HCT116 (cell line): Measurements from ENCODE around the gene GAMT.

Experiments
- CTCF ChIP-seq, 3 experiments: fragments of 200-600 bp in 1 of 3; sonication (generic) in 1 of 3; IDR thresholded peaks in 2 of 3; conservative IDR thresholded peaks in 1 of 3; 2 replicates each; pipeline ENCODE4 v1.5.1; 2012 to 2017; ENCODE audit warnings: low read depth in 2 of 3, low read length in 2 of 3, antibody characterized with exemption in 1 of 3, borderline replicate concordance in 1 of 3, control low read depth in 1 of 3, mild to moderate bottlenecking in 1 of 3, mixed read lengths in 1 of 3, mixed run types in 1 of 3, moderate library complexity in 1 of 3; ENCODE audit not compliant: insufficient read depth in 1 of 3
- EGR1 ChIP-seq: IDR thresholded peaks from 2 replicates; pipeline ENCODE4 v1.6.1; 2012; ENCODE audit warnings: low read depth
- EZH2 ChIP-seq: fragments of 200-600 bp; sonication (generic); IDR thresholded peaks from 2 replicates; pipeline ENCODE4 v1.6.1; 2017; ENCODE audit warnings: antibody characterized with exemption, mixed run types
- POLR2A ChIP-seq: IDR thresholded peaks from 2 replicates; pipeline ENCODE4 v1.7.0; 2011; ENCODE audit warnings: borderline replicate concordance; ENCODE audit not compliant: insufficient read depth, insufficient read length; ENCODE audit errors: extremely low read depth
- POLR2AphosphoS5 ChIP-seq: IDR thresholded peaks from 2 replicates; pipeline ENCODE4 v1.6.1; 2011; ENCODE audit warnings: mild to moderate bottlenecking, low read depth, low read length, moderate library complexity
- SP1 ChIP-seq: IDR thresholded peaks from 2 replicates; pipeline ENCODE4 v1.6.1; 2012; ENCODE audit warnings: low read depth
- SRF ChIP-seq: IDR thresholded peaks from 2 replicates; pipeline ENCODE4 v1.6.1; 2012; ENCODE audit warnings: low read depth
- TCF7L2 ChIP-seq: IDR thresholded peaks from 2 replicates; pipeline ENCODE4 v1.7.0; 2011; ENCODE audit warnings: borderline replicate concordance, inconsistent platforms; ENCODE audit not compliant: insufficient read depth, insufficient read length; ENCODE audit errors: extremely low read depth
- ZNF274 ChIP-seq: fragments of 200-500 bp; sonication (Bioruptor generic); IDR thresholded peaks from 2 replicates; pipeline ENCODE4 v1.6.1; 2014; ENCODE audit warnings: mild to moderate bottlenecking, low read depth, low read length, inconsistent platforms

GRCh38 chr19:1366296-1366695 lies 35.0 kb downstream of the GAMT start:
- no peak for TF ChIP-seq TCF7L2
- no peak for TF ChIP-seq EGR1
- TF ChIP-seq SRF = no peak
- TF ChIP-seq CTCF (IDR thresholded peaks at IDR 0.05 in 2 of 3, conservative IDR thresholded peaks at IDR 0.05 in 1 of 3; ENCODE audit: borderline replicate concordance in 1 of 3, insufficient read depth in 1 of 3, low read depth in 2 of 3, low read length in 2 of 3) = no peak
- no peak for TF ChIP-seq ZNF274
- TF ChIP-seq POLR2AphosphoS5 = no peak
- no peak for TF ChIP-seq SP1
- no peak for TF ChIP-seq POLR2A
- no peak for TF ChIP-seq EZH2
